Ectodermal cell (in vitro differentiated cells): ENCODE measurements around the gene UTP25.
"Not testable (repeated sequence)": the region's sequence is repeated elsewhere in the genome, so short reads cannot be mapped to it uniquely, and the experiment has no call there.

Source experiments
- H3K27ac ChIP-seq: 2 replicates; pipeline ENCODE4 v1.7.0; 2013; ENCODE audit warnings: mild to moderate bottlenecking, low read depth, low read length; ENCODE audit not compliant: insufficient read depth, poor library complexity, severe bottlenecking
- H3K27me3 ChIP-seq: 2 replicates; pipeline ENCODE4 v1.7.0; 2013; ENCODE audit warnings: mild to moderate bottlenecking, low read length; ENCODE audit not compliant: insufficient read depth, control insufficient read depth, poor library complexity, severe bottlenecking
- H3K36me3 ChIP-seq: one replicate; pipeline ENCODE4 v1.7.0; 2013; ENCODE audit warnings: low read length; ENCODE audit not compliant: control insufficient read depth, insufficient read depth
- H3K4me1 ChIP-seq: one replicate; pipeline ENCODE4 v1.7.0; 2013; ENCODE audit warnings: low read length; ENCODE audit not compliant: control insufficient read depth, insufficient read depth
- H3K4me3 ChIP-seq: 2 replicates; pipeline ENCODE4 v1.7.0; 2013; ENCODE audit warnings: low read depth, low read length, control low read depth; ENCODE audit not compliant: insufficient read depth
- H3K9me3 ChIP-seq: 2 replicates; pipeline ENCODE4 v1.7.0; 2013; ENCODE audit warnings: mild to moderate bottlenecking, low read length, moderate library complexity; ENCODE audit not compliant: control insufficient read depth
- WGBS, 2 experiments: methylation state at CpG; one replicate each; pipeline ENCODE4 v1.1.7; 2013; ENCODE audit warnings: missing lambda C conversion rate in 2 of 2; 5-methylcytosine and 5-hydroxymethylcytosine counted together

The UTP25 gene

DNA sequence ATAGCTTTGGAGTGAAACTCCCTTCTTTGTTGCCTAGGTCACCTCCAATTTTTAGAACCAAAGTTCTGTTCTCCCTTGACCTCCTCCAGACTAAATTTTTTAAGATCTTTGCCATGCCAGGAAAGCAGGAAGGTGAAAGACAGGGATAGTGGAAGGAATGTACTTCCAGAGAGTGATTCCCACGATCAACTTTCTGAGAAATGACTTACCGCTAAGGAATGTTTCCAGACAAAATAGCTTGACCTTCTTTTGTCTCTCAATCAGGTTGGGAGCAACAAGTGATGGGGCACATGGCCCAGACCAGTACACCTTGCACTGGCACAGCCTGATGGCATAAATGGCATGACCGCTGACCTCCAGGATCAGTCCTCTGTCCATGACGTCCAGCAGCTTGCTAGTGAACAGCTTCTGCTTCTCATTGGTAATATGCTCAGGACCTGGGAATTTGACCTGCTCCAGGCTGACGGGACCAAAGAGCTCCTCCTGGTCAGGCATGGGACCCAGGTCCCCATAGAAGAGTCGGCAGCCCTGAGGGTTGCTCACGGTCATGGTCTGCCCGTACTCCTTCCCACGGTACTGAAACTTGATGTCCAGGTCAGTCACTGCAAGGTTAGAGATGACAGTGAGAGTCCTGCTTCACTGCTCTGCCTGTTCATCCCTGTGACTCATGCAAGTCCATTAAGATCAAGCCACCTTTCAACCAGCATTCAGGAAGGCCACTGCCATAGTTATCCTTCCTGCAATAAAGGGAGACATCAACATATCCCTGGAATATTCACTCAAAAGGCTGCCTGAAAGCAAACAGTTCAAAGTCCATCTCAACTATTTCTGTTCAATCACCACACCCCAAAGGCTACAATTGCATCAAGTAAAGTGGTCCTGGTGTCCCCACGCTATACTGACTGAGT is 37.2 kb upstream of the UTP25 start:
- WGBS, 2 experiments: 87% methylated on average over 9 to 10 of the region's 10 CpGs
- Histone ChIP-seq H3K27ac (no peak overlapping the region), H3K4me1 (no peaks in the 10 kb centered on the region), H3K4me3 (no peak overlapping the region), H3K9me3 (no peaks in the 10 kb centered on the region), H3K27me3 (peaks cover 85% of the 10 kb centered on the region), H3K36me3 (no peaks in the 10 kb centered on the region)

DNA sequence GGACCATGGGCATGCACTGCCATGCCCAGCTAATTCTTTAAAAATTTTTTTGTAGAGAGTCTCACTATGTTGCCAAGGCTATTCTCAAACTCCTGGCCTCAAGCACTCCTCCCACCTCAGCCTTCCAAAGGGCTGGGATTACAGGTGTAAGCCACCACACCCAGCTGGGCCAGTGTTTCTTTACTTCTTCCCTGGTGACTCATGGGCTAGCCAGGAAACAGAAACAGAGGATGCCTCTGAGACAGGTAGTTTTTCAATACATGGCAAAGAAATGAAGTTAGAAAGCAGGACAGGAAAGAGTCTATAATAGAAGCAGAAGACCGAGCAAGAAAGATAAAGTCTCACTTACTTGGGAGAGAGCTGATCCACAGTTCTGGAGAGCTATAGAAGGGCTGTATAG is 35.9 kb upstream of the UTP25 start:
- Histone ChIP-seq H3K27ac (no peak overlapping the region), H3K4me1 (no peaks in the 10 kb centered on the region), H3K9me3 (no peaks in the 10 kb centered on the region), H3K36me3 (no peaks in the 10 kb centered on the region), H3K27me3 (peaks cover 71% of the 10 kb centered on the region), H3K4me3 (no peak overlapping the region)
- WGBS, 2 experiments: 54 to 67% methylated on average over 1 of the region's 1 CpG

DNA sequence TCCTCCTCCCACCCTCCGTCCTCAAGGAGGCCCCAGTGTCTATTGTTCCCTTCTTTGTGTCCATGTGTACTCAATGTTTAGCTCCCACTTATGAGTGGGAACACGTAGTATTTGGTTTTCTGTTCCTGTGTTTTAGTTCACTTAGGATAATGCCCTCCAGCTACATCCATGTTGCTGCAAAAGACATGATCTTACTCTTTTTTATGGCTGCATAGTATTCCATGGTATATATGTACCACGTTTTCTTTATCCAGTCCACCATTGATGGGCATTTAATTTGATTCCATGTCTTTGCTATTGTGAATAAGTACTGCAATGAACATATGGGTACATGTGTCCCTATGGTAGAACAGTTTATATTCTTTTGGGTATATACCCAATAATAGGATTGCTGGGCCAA is 34.1 kb upstream of the UTP25 start:
- not testable (repeated sequence) for H3K9me3 ChIP-seq, H3K27ac ChIP-seq, H3K4me1 ChIP-seq, H3K36me3 ChIP-seq, H3K4me3 ChIP-seq
- 81 to 92% methylated on average over 3 of the region's 3 CpGs for WGBS, 2 experiments
- peaks cover 53% of the 10 kb centered on the region for H3K27me3 ChIP-seq

DNA sequence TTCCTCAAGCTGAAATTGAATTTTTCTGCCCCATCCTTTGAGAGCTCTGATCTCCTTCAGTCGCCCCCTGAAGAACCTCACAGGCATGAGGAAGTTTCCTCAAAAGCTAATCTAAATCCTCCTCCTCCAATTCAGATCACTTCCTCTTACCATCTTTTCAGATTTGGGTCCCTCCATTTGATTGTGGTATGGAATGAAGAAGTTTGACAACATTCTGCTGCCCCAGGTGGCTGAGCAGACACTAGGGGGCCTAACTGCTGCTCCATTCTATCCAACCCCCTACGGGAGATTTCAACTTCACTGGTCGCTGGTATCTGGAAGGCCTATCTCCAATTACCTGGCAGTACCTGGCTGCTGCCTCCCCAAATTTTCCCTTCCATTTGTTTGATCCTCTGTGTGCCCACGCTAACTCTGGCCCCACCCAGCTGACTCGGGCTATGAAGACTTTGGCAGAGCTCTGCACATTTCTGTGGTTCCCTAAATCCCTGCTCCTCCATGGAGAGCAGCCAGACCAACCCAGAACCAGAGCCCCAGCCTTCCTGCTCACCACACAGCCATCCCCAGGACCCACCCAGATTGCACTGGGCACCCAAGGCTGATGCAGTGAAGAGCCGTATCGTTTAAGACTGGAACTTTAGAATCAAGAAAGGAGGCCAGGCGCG is 29.7 kb upstream of the UTP25 start:
- 81 to 82% methylated on average over 9 of the region's 9 CpGs for WGBS, 2 experiments
- no peak overlapping the region for H3K4me3 ChIP-seq
- no peaks in the 10 kb centered on the region for H3K36me3 ChIP-seq
- H3K27ac ChIP-seq: no peak overlapping the region
- H3K4me1 ChIP-seq: no peaks in the 10 kb centered on the region
- no peaks in the 10 kb centered on the region for H3K9me3 ChIP-seq
- H3K27me3 ChIP-seq: peaks cover 23% of the 10 kb centered on the region

DNA sequence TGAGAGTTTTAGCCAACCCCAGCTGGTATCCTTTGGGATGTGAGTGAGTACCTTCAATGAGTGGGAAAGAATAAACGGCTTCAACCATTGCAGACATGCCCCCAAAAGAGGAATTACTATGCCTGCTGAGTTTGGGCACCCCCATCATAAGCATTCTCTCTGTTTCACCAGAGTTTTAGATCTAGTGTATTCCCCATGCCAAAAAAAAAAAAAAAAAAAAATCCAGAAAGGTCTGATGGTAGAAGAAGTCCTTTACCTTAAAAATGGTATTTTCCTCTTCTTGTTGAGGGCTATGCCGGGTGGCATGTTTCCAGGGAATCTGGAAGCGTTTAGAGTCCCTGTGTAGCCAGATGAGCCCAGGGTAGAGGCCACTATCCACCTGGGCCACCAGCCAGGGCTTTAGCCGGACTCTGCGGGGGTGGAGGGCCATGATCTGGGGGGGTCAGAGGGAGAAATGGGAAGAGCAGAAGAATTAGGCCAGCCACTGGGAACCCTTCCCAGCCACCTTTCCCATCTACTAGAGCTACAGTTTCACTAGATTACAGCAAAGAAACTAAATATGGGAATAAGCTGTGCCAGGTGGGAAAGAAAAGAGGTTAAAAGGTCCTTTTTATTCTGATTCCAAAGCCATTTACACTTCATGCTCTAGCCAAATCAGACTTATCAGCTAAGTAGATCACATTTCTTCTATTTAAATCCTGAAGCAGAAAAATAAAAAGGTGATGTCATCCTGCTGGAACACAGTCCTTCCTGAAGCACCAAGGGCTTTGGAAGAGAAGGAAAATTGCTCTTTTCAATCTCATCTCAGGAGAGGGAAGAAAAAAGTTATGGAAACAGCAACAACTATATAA is 26.6 kb upstream of the UTP25 start:
- no peaks in the 10 kb centered on the region for H3K36me3 ChIP-seq
- no peak overlapping the region for H3K27ac ChIP-seq
- no peak overlapping the region for H3K4me3 ChIP-seq
- no peaks in the 10 kb centered on the region for H3K4me1 ChIP-seq
- WGBS, 2 experiments: 88 to 93% methylated on average over 5 of the region's 5 CpGs
- peaks cover 43% of the 10 kb centered on the region for H3K27me3 ChIP-seq
- H3K9me3 ChIP-seq: no peaks in the 10 kb centered on the region

DNA sequence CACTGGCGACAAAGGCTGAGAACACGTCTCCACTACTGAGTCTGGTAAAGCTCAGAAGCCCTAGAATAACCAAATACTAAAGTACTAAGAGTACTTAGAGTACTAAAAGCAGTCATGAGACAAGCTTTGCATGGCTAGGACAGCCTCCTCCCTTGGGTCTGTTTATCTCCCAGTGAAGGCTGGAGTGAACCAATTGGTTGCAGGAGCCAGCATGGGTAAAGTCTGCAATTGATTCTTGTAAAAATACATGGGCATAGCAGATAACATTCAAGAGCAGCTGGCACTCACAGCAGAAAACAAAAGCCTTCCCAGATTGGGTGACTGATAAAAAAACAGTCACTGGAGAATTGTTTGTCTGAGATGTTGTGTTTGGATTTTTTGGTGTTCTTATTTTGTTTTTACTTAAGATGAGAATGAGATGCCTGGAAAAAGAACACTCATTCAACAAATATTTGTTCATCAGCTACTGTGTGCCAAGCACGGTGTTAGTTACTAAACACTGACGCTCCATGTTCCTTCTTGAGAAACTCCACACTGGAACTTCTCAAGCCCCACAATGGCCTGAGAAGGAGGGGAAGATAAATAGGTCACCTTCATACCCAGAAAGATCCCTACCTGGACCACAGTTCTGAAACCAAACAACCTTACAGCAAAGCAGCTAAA is 25.5 kb upstream of the UTP25 start:
- Histone ChIP-seq H3K36me3 (no peaks in the 10 kb centered on the region), H3K4me3 (no peak overlapping the region), H3K9me3 (no peaks in the 10 kb centered on the region), H3K27me3 (peaks cover 43% of the 10 kb centered on the region), H3K27ac (no peak overlapping the region), H3K4me1 (no peaks in the 10 kb centered on the region)
- WGBS, 2 experiments: 78 to 92% methylated on average over 4 of the region's 4 CpGs

DNA sequence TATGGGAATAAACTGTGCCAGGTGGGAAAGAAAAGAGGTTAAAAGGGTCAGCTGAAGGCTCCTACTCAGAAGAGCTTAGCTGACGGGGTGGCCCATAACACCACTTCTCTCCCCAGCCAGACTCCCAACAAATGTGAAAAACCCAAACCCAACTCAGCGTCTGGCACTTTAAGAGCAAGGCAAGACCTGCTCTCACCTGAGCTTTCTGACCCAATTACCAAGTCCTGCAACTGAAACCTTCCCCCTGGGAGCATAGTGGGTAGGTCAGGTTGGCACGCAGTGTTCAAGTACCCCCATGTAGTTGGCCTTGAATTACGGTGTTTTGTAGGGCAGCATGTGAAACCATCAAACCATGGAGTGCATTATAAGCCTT is 25.0 kb upstream of the UTP25 start:
- Histone ChIP-seq H3K36me3 (no peaks in the 10 kb centered on the region), H3K4me1 (no peaks in the 10 kb centered on the region), H3K9me3 (no peaks in the 10 kb centered on the region), H3K27me3 (peaks cover 43% of the 10 kb centered on the region), H3K27ac (no peak overlapping the region), H3K4me3 (no peak overlapping the region)
- WGBS, 2 experiments: 86 to 90% methylated on average over 4 of the region's 4 CpGs

DNA sequence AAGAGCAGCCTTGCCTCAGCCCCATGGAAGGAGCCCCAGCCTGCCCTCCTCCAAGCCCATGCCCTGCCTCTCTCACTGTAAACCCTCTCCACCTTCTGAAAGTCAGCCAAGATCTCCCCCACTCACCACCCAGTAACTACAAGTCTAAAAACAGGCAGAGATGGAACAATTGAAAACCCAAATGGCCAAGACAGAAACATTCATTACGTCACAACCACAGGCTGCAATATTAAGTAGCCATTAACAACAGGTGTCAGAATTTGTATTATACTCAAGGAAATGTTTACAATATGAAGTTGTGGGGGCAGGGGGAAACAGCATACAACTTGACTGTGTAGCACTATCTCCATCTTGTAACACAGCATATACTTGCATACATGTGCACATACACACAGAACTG is 24.2 kb upstream of the UTP25 start:
- Histone ChIP-seq H3K9me3 (no peaks in the 10 kb centered on the region), H3K4me3 (no peak overlapping the region), H3K27ac (no peak overlapping the region), H3K4me1 (no peaks in the 10 kb centered on the region), H3K27me3 (peaks cover 43% of the 10 kb centered on the region), H3K36me3 (no peaks in the 10 kb centered on the region)
- 90 to 100% methylated on average over 1 of the region's 1 CpG for WGBS, 2 experiments

DNA sequence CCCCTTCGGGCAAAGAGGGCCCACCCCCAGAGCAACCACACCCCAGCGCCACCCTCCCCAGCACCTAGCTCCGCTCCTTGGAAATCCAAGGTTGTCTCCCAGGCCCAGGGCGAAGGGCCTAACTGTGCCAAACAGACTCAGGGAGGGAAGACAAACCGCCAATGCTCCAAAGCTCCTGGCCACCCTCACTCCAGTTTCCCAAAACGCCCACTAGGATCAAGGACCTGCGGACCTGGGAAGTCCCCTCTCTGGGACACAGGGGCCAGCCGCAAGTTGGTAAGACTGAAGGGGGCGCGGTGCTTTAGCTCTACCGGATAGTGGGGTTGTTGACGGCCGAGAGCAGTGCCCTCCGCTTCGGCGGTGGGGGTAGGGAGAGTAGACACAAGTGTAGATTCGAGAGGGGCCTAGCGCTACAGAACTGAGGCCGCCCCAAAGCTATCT is 22.4 kb upstream of the UTP25 start:
- Histone ChIP-seq H3K36me3 (no peaks in the 10 kb centered on the region), H3K4me1 (no peaks in the 10 kb centered on the region), H3K27ac (no peak overlapping the region), H3K4me3 (no peak overlapping the region), H3K9me3 (no peaks in the 10 kb centered on the region), H3K27me3 (peaks cover 43% of the 10 kb centered on the region)
- 69 to 86% methylated on average over 18 to 19 of the region's 19 CpGs for WGBS, 2 experiments
